GM19372 (cell line): ENCODE data around the gene FAM83C.

Experiments used
- ATAC-seq: cut with Tn5 transposase; IDR thresholded peaks from one replicate; pipeline ENCODE4 v1.9.1; 2021; ENCODE audit warnings: mild to moderate bottlenecking, low read depth, moderate library complexity; ENCODE audit not compliant: unreplicated experiment

FAM83C gene

GRCh38 chr20:35300469-35301262 lies 8.4 kb upstream of the FAM83C start:
- ATAC-seq: no peak

GRCh38 chr20:35299780-35300179 lies 7.6 kb upstream of the FAM83C start:
- ATAC-seq: no peak

GRCh38 chr20:35298264-35298663 lies 6.0 kb upstream of the FAM83C start:
- ATAC-seq: no peak

GRCh38 chr20:35297740-35298139 lies 5.5 kb upstream of the FAM83C start:
- no peak for ATAC-seq

GRCh38 chr20:35297155-35297554 lies 4.9 kb upstream of the FAM83C start:
- no peak for ATAC-seq

- ATAC-seq: no peak
These were observed 3.9 kb upstream of the FAM83C start for GRCh38 chr20:35296101-35296554.

GRCh38 chr20:35295674-35296073 lies 3.4 kb upstream of the FAM83C start:
- ATAC-seq: no peak

- ATAC-seq: no peak
These were observed 2.8 kb upstream of the FAM83C start for GRCh38 chr20:35295058-35295457.

- no peak for ATAC-seq
These were observed 2.1 kb upstream of the FAM83C start for GRCh38 chr20:35294293-35294685.

- ATAC-seq: no peak
These were observed 1.4 kb upstream of the FAM83C start for GRCh38 chr20:35293303-35294292.

GRCh38 chr20:35292504-35293285 lies 470 bp upstream of the FAM83C start:
- no peak for ATAC-seq

- no peak for ATAC-seq
These were observed 1.3 kb downstream of the FAM83C start for GRCh38 chr20:35290887-35291417.

GRCh38 chr20:35290186-35290886 lies 1.9 kb downstream of the FAM83C start:
- no peak for ATAC-seq

GRCh38 chr20:35288325-35289060 lies 3.7 kb downstream of the FAM83C start:
- ATAC-seq: no peak

GRCh38 chr20:35287509-35288324 lies 4.5 kb downstream of the FAM83C start:
- no peak for ATAC-seq

GRCh38 chr20:35286899-35287508 lies 5.2 kb downstream of the FAM83C start:
- ATAC-seq: no peak

GRCh38 chr20:35286077-35286898 lies 5.9 kb downstream of the FAM83C start:
- no peak for ATAC-seq
